Heart left ventricle (tissue), 16 donors: ENCODE data around the gene OSMR. TPM values are rescaled to one million over a fixed set of nuclear protein-coding genes. Genes with fewer than 3 reads are reported as not detected.

Source experiments
- ATAC-seq, 4 donors: fragments of 200-7000 bp; cut with Tn5 transposase; one replicate each; pipeline ENCODE4 v1.9.1; 2020 to 2022; ENCODE audit warnings: moderate library complexity in 4 of 4, mild to moderate bottlenecking in 3 of 4, moderate number of reproducible peaks in 1 of 4
- DNase-seq, 5 donors: peaks; one replicate each; pipeline ENCODE4 v3.0.0-alpha.2; 2020
- H3K27ac ChIP-seq, 12 donors: fragments of 200-600 bp; sonication (generic) in 4 of 12; one replicate each; pipeline versions ENCODE4 v1.5.0 to v1.8.0; 2016 to 2022; ENCODE audit warnings: mild to moderate bottlenecking in 2 of 12
- H3K27me3 ChIP-seq, 9 donors: fragments of 200-600 bp; sonication (generic) in 2 of 9; one replicate each; pipeline versions ENCODE4 v1.5.1 to v1.8.0; 2016 to 2022; ENCODE audit warnings: mild to moderate bottlenecking in 3 of 9
- H3K36me3 ChIP-seq, 9 donors: fragments of 200-600 bp; sonication (generic) in 2 of 9; one replicate each; pipeline versions ENCODE4 v1.5.0 to v1.8.0; 2018 to 2022; ENCODE audit warnings: mild to moderate bottlenecking in 2 of 9
- H3K4me1 ChIP-seq, 12 donors: fragments of 200-600 bp; sonication (generic) in 4 of 12; one replicate each; pipeline versions ENCODE4 v1.5.0 to v1.8.0; 2016 to 2022; ENCODE audit warnings: mild to moderate bottlenecking in 3 of 12
- H3K4me3 ChIP-seq, 12 donors: fragments of 200-600 bp; sonication (generic) in 4 of 12; one replicate each; pipeline versions ENCODE4 v1.5.0 to v1.8.0; 2017 to 2022; ENCODE audit warnings: mild to moderate bottlenecking in 9 of 12, moderate library complexity in 4 of 12
- H3K9me3 ChIP-seq, 12 donors: fragments of 200-600 bp; sonication (generic) in 4 of 12; one replicate each; pipeline versions ENCODE4 v1.5.0 to v1.8.0; 2016 to 2022; ENCODE audit warnings: mild to moderate bottlenecking in 1 of 12
- POLR2A ChIP-seq, 2 donors: fragments of 450-650 bp; IDR thresholded peaks; one replicate each; pipeline ENCODE4 v1.6.1; 2017; ENCODE audit warnings: antibody characterized with exemption in 2 of 2, mild to moderate bottlenecking in 2 of 2, moderate library complexity in 2 of 2
- WGBS, 4 donors: extraction: QIAGEN DNeasy Blood & Tissue Kit in 2 of 4; methylation state at CpG; one replicate each; pipeline versions ENCODE4 v1.1.5 to v1.1.7; 2013 to 2018; 5-methylcytosine and 5-hydroxymethylcytosine counted together
- intact Hi-C, 10 donors: fragments of 100-400 bp; cut with DNase I; formaldehyde crosslinking; loops; one replicate each; pipeline versions ENCODE4 v1.11.1 to v1.14.2; 2022
- polyA plus RNA-seq, 2 donors: library from polyadenylated mRNA; stranded (reverse); fragments of 200-250 nt; gene quantifications; one replicate each; pipeline ENCODE4 v1.2.3, GENCODE V29; 2013
- total RNA-seq, 9 donors: library from RNA; depleted of rRNA in 2 of 9; stranded (reverse); fragments of >200 nt in 2 of 9; fragmentation: NEBNext Ultra II Directional in 3 of 9; extraction: Animal tissue kit (Norgen Biotek cat#: 25700) in 3 of 9; gene quantifications; one replicate each; pipeline versions ENCODE4 v1.1.0 to v1.2.4, GENCODE V29; 2016 to 2023
- TF ChIP-seq, protein P1 (sequence below), 12 donors: fragments of 200-600 bp; sonication (generic) in 4 of 12; IDR thresholded peaks; one replicate each; pipeline versions ENCODE4 v1.5.0 to v1.8.0; 2018 to 2022; ENCODE audit warnings: antibody characterized with exemption in 12 of 12, mild to moderate bottlenecking in 5 of 12
- donor health status: ischemic (EF 13 %, LVEDD 7.1; RV severe dilation, severe dysfunction).
- donor health status: healthy with polysubstance abuse.
- donor health status: DM: no; HTN: yes; CAD: no.
- donor health status: DM: no; HTN: no; CAD: no.
- donor health status: ischemic (EF 25% LVEDD 6.9; RV normal size, moderate dysfunction).
- donor health status: ischemic (EF 25% LVEDD 5.7; RV mildly dilated, moderate dysfunction).
- donor health status: healthy.
- donor health status: DM: yes; HTN: yes; CAD: no.
- donor health status: ischemic (EF 35%, LVEDD 5.7; RV mildly dilated, moderate dysfunction).
- donor health status: nonischemic (EF 11% LVEDD 7.7; RV severe dilation, severe dysfunction).
- donor health status: DM: yes; HTN: yes; CAD: no.
- donor health status: PGD.
- donor health status: ischemic (EF 29% LVEDD 5.4; RV normal size, mild dysfunction).
- donor health status: nonischemic (EF 23%, LVEDD 6.1; RV moderate dilation, normal function).

The OSMR gene
- total and polyA plus RNA-seq, 11 donors: 4.2 to 39.2 (median 12.0) TPM

- TF ChIP-seq POLR2A (IDR thresholded peaks at IDR 0.05): no peak
- TF ChIP-seq, protein P1, sequence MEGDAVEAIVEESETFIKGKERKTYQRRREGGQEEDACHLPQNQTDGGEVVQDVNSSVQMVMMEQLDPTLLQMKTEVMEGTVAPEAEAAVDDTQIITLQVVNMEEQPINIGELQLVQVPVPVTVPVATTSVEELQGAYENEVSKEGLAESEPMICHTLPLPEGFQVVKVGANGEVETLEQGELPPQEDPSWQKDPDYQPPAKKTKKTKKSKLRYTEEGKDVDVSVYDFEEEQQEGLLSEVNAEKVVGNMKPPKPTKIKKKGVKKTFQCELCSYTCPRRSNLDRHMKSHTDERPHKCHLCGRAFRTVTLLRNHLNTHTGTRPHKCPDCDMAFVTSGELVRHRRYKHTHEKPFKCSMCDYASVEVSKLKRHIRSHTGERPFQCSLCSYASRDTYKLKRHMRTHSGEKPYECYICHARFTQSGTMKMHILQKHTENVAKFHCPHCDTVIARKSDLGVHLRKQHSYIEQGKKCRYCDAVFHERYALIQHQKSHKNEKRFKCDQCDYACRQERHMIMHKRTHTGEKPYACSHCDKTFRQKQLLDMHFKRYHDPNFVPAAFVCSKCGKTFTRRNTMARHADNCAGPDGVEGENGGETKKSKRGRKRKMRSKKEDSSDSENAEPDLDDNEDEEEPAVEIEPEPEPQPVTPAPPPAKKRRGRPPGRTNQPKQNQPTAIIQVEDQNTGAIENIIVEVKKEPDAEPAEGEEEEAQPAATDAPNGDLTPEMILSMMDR (IDR thresholded peaks at IDR 0.05): no peak
- intact Hi-C loops: no loop called here
- DNase-seq (no peak), ATAC-seq (no peak)
- no peak overlapping the region for H3K27ac ChIP-seq
- H3K4me3 ChIP-seq: no peak overlapping the region
- no peaks in the 10 kb centered on the region for H3K4me1 ChIP-seq
- H3K9me3 ChIP-seq: peaks cover 0 to 8% (median 0%) of the 10 kb centered on the region in 12 donors
- H3K27me3 ChIP-seq: no peaks in the 10 kb centered on the region
- WGBS, 4 donors: 94 to 97% (median 96%) methylated on average over 3 of the region's 3 CpGs
- H3K36me3 ChIP-seq: peaks cover 0 to 18% (median 10%) of the 10 kb centered on the region in 9 donors
Measured at GRCh38 chr5:38911933-38912332, 66.1 kb downstream of the OSMR start.

DNA sequence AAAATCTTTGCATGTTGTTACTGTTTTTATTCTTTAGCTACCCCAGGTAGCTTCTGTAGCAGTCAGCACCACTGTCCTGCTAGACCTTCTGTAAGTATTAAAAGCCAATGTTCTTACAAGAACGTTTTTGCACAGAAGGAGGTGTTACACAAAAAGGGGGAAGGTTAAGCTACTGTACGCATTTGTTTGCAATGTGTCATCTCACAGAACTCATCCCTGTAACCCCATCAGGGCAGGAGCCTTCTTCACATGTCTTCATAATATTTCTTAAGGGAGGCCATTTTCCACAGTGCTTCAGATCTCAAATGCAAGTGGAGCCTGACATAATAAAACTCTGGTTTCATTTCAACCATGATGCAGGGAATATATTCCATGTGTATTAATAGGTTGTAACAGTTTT, 67.9 kb downstream of the OSMR start:
- 71 to 83% (median 79%) methylated on average over 2 of the region's 2 CpGs for WGBS, 4 donors
- intact Hi-C loops: no loop called here
- no peak overlapping the region for H3K4me3 ChIP-seq
- H3K36me3 ChIP-seq: peaks cover 0 to 27% (median 18%) of the 10 kb centered on the region in 9 donors
- no peaks in the 10 kb centered on the region for H3K4me1 ChIP-seq
- H3K27me3 ChIP-seq: no peaks in the 10 kb centered on the region
- no peak for TF ChIP-seq POLR2A (IDR thresholded peaks at IDR 0.05)
- TF ChIP-seq, protein P1 (IDR thresholded peaks at IDR 0.05): no peak
- peaks cover 0 to 8% (median 0%) of the 10 kb centered on the region in 12 donors for H3K9me3 ChIP-seq
- no peak for ATAC-seq
- no peak overlapping the region for H3K27ac ChIP-seq
- DNase-seq: no peak

- TF ChIP-seq, protein P1 (IDR thresholded peaks at IDR 0.05): no peak
- TF ChIP-seq POLR2A (IDR thresholded peaks at IDR 0.05): no peak
- Histone ChIP-seq H3K27ac (no peak overlapping the region), H3K36me3 (peaks cover 0 to 51% (median 25%) of the 10 kb centered on the region in 9 donors), H3K9me3 (peaks cover 0 to 5% (median 0%) of the 10 kb centered on the region in 12 donors), H3K4me3 (no peak overlapping the region), H3K4me1 (no peaks in the 10 kb centered on the region), H3K27me3 (no peaks in the 10 kb centered on the region)
- ATAC-seq: no peak
- intact Hi-C loops: loop anchor here in 2 of 10 donors (2.0 to 5.0 kb wide), 2 partner anchors 84 to 90 kb away; no protein-coding TSS in a partner anchor
- no peak for DNase-seq
- 76 to 85% (median 81%) methylated on average over 7 of the region's 7 CpGs for WGBS, 4 donors
Measured at GRCh38 chr5:38916802-38917201, 71.0 kb downstream of the OSMR start.

DNA sequence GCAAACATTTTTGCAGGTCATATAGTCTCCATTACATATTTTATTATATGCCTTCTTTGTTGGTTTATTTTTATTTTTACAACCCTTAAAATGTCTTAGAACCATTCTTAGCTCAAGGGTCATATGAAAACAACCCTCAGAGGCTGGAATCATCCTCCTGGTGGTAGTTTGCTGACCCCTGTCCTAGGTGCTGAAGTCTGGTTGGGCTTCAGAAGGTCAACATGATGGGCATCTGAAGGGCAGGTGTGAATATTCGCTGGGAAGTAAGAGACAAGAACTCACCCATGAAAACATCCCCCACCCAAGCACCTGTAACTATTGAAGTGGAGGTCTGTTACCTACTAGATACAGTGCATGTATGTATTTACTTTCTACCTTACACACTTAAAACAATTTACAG, 75.4 kb downstream of the OSMR start:
- 59 to 76% (median 67%) methylated on average over 1 of the region's 1 CpG for WGBS, 4 donors
- no peak for TF ChIP-seq POLR2A (IDR thresholded peaks at IDR 0.05)
- TF ChIP-seq, protein P1 (IDR thresholded peaks at IDR 0.05): no peak
- Histone ChIP-seq H3K27me3 (no peaks in the 10 kb centered on the region), H3K9me3 (no peaks in the 10 kb centered on the region), H3K27ac (no peak overlapping the region), H3K36me3 (peaks cover 0 to 86% (median 39%) of the 10 kb centered on the region in 9 donors), H3K4me1 (peaks cover 0 to 29% (median 1%) of the 10 kb centered on the region in 12 donors), H3K4me3 (no peak overlapping the region)
- intact Hi-C loops: loop anchor here in 9 of 10 donors (5.0 to 10.0 kb wide), 6 partner anchors 74 to 499 kb away; partner anchors contain the start of gene OSMR (in 1 of the 9)
- DNase-seq: no peak
- no peak for ATAC-seq
